Lower lobe of right lung (tissue), 2 donors: ENCODE results near the gene CDCA5. TPM values are rescaled to one million over a fixed set of nuclear protein-coding genes. Genes with fewer than 3 reads are reported as not detected.

Experiments used
- ATAC-seq, 2 donors: fragments of 200-7000 bp; cut with Tn5 transposase; one replicate each; pipeline ENCODE4 v1.9.1; 2020 to 2022; ENCODE audit warnings: mild to moderate bottlenecking in 2 of 2, moderate library complexity in 2 of 2
- DNase-seq: peaks from one replicate; pipeline ENCODE4 v3.0.0-alpha.2; 2020
- H3K27ac ChIP-seq: fragments of 200-600 bp; one replicate; pipeline ENCODE4 v1.8.0; 2022
- H3K27me3 ChIP-seq: fragments of 200-600 bp; one replicate; pipeline ENCODE4 v1.8.0; 2022; ENCODE audit warnings: low read depth
- H3K36me3 ChIP-seq: fragments of 200-600 bp; one replicate; pipeline ENCODE4 v1.8.0; 2022; ENCODE audit warnings: mild to moderate bottlenecking
- H3K4me1 ChIP-seq: fragments of 200-600 bp; one replicate; pipeline ENCODE4 v1.8.0; 2022
- H3K4me3 ChIP-seq: fragments of 200-600 bp; one replicate; pipeline ENCODE4 v1.8.0; 2022; ENCODE audit warnings: mild to moderate bottlenecking
- H3K9me3 ChIP-seq: fragments of 200-600 bp; one replicate; pipeline ENCODE4 v1.8.0; 2022
- intact Hi-C: fragments of 100-400 bp; cut with DNase I; formaldehyde crosslinking; loops from one replicate; pipeline ENCODE4 v1.11.0; 2022
- total RNA-seq: library from RNA; stranded (reverse); fragmentation: NEBNext Ultra II Directional; extraction: Animal tissue kit (Norgen Biotek cat#: 25700); gene quantifications from one replicate; pipeline ENCODE4 v1.2.1, GENCODE V29; 2021
- TF ChIP-seq, protein P1 (sequence below): fragments of 200-600 bp; IDR thresholded peaks from one replicate; pipeline ENCODE4 v1.8.0; 2022; ENCODE audit warnings: antibody characterized with exemption, mild to moderate bottlenecking
- donor health status: DM: no; HTN: yes; CAD: no; lungs with severe emphysema.

The CDCA5 gene
- total RNA-seq, 1 donor from 2014 or later, result 2.8 TPM

GRCh38 chr11:65110354-65110861, 26.6 kb upstream of the CDCA5 start:
- Histone ChIP-seq H3K4me1 (peaks cover 34% of the 10 kb centered on the region), H3K4me3 (peak overlapping the region; percentile 14), H3K9me3 (no peaks in the 10 kb centered on the region), H3K36me3 (peaks cover 36% of the 10 kb centered on the region), H3K27me3 (no peaks in the 10 kb centered on the region), H3K27ac (peak overlapping the region; percentile 44)
- DNase-seq, result peak; percentile 89
- ATAC-seq, result peak; percentile 65 to 79
- TF ChIP-seq, protein P1, sequence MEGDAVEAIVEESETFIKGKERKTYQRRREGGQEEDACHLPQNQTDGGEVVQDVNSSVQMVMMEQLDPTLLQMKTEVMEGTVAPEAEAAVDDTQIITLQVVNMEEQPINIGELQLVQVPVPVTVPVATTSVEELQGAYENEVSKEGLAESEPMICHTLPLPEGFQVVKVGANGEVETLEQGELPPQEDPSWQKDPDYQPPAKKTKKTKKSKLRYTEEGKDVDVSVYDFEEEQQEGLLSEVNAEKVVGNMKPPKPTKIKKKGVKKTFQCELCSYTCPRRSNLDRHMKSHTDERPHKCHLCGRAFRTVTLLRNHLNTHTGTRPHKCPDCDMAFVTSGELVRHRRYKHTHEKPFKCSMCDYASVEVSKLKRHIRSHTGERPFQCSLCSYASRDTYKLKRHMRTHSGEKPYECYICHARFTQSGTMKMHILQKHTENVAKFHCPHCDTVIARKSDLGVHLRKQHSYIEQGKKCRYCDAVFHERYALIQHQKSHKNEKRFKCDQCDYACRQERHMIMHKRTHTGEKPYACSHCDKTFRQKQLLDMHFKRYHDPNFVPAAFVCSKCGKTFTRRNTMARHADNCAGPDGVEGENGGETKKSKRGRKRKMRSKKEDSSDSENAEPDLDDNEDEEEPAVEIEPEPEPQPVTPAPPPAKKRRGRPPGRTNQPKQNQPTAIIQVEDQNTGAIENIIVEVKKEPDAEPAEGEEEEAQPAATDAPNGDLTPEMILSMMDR, result peak; percentile 99
- intact Hi-C loops, result no loop called here

DNA sequence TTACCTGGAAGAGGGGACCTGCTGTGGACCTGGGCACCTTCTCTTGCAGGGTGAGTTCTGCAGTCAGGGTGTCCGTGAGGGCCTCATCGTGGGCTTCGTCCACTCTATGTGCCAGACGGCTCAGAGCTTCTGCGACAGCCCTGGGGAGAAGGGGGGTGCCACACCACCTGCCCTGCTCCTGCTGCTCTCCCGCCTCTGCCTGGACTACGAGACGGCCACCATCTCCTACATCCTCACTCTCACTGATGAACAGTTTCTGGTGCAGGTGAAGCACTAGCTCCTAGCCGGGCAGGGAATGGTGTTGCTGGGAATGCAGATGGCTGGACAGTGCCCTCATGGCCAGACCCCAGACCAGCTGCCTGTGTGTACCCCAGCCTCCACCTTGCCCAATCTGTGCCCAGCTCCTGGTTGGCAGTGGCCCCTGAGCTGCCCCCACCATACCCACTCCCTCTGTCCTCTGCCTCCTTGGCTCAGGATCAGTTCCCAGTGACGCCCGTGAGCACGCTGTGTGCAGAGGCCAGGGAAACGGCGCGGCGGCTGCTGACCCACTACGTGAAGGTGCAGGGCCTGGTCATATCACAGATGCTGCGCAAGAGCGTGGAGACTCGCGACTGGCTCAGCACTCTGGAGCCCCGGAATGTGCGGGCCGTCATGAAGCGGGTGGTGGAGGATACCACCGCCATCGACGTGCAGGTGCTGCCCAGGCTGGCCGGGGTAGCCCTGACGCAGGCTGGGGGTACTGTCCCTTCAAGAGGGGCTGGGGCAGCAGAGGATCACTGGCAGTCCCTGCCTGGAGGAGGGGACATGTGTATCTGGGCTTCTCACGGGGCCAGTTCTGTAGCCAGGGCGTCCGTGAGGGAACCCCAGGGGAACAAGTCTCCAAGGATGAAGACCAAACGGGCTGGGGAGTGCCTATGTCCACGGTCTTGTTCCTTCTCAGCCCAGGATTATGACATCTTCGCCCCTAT, 25.7 kb upstream of the CDCA5 start:
- Histone ChIP-seq H3K4me1 (peaks cover 40% of the 10 kb centered on the region), H3K9me3 (no peaks in the 10 kb centered on the region), H3K4me3 (no peak overlapping the region), H3K36me3 (peaks cover 42% of the 10 kb centered on the region), H3K27ac (no peak overlapping the region), H3K27me3 (no peaks in the 10 kb centered on the region)
- no peak for ATAC-seq
- DNase-seq, result no peak
- intact Hi-C loops, result no loop called here
- TF ChIP-seq, protein P1, result no peak

GRCh38 chr11:65108469-65109123, 24.8 kb upstream of the CDCA5 start:
- intact Hi-C loops, result no loop called here
- ATAC-seq (no peak), DNase-seq (no peak)
- H3K4me1 ChIP-seq, result peaks cover 46% of the 10 kb centered on the region
- H3K4me3 ChIP-seq, result no peak overlapping the region
- H3K36me3 ChIP-seq, result peaks cover 42% of the 10 kb centered on the region
- TF ChIP-seq, protein P1, result no peak
- H3K9me3 ChIP-seq, result no peaks in the 10 kb centered on the region
- no peaks in the 10 kb centered on the region for H3K27me3 ChIP-seq
- no peak overlapping the region for H3K27ac ChIP-seq

DNA sequence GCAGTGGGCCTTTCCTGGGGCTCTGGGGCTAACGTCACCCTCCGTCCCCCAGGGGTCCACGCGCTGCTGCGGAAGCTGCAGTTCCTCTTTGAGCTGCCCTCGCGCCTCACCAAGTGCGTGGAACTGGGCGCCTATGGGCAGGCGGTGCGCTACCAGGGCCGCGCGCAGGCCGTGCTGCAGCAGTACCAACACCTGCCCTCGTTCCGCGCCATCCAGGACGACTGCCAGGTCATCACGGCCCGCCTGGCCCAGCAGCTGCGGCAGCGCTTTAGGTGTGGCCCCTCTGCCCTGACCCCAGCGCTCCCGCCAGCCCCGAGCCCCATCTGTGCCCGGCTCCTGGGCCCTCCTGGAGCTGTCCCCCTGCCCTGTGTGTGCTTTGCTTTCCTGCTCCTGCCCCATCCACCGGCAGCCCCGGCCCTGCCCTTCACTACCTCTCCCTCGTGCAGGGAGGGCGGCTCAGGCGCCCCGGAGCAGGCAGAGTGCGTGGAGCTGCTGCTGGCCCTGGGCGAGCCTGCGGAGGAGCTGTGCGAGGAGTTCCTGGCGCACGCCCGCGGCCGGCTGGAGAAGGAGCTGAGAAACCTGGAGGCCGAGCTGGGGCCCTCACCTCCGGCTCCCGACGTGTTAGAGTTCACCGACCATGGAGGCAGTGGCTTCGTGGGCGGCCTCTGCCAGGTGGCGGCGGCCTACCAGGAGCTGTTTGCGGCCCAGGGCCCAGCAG, 24.1 kb upstream of the CDCA5 start:
- Histone ChIP-seq H3K4me3 (no peak overlapping the region), H3K27me3 (no peaks in the 10 kb centered on the region), H3K9me3 (no peaks in the 10 kb centered on the region), H3K27ac (no peak overlapping the region), H3K36me3 (peaks cover 42% of the 10 kb centered on the region), H3K4me1 (peaks cover 39% of the 10 kb centered on the region)
- no peak for DNase-seq
- TF ChIP-seq, protein P1, result no peak
- ATAC-seq, result no peak
- intact Hi-C loops, result no loop called here

- H3K36me3 ChIP-seq, result peaks cover 48% of the 10 kb centered on the region
- TF ChIP-seq, protein P1, result no peak
- intact Hi-C loops, result no loop called here
- H3K4me3 ChIP-seq, result no peak overlapping the region
- no peaks in the 10 kb centered on the region for H3K27me3 ChIP-seq
- ATAC-seq (no peak), DNase-seq (no peak)
- no peak overlapping the region for H3K27ac ChIP-seq
- peaks cover 35% of the 10 kb centered on the region for H3K4me1 ChIP-seq
- H3K9me3 ChIP-seq, result no peaks in the 10 kb centered on the region
These were observed 23.2 kb upstream of the CDCA5 start for GRCh38 chr11:65107078-65107477.
